Rectal smooth muscle tissue (tissue), 1 donor: ENCODE measurements around the gene CASTOR1.
"Not testable (repeated sequence)": the region's sequence is repeated elsewhere in the genome, so short reads cannot be mapped to it uniquely, and the experiment has no call there.

Source experiments
- H3K27ac ChIP-seq: one replicate; pipeline ENCODE4 v1.7.0; 2013; ENCODE audit warnings: low read depth, low read length, inconsistent platforms
- H3K27me3 ChIP-seq: one replicate; pipeline ENCODE4 v1.7.0; 2013; ENCODE audit warnings: low read length; ENCODE audit not compliant: control insufficient read depth, insufficient read depth
- H3K36me3 ChIP-seq: one replicate; pipeline ENCODE4 v1.7.0; 2013; ENCODE audit warnings: low read length; ENCODE audit not compliant: control insufficient read depth, insufficient read depth
- H3K4me1 ChIP-seq: one replicate; pipeline ENCODE4 v1.7.0; 2013; ENCODE audit warnings: low read length; ENCODE audit not compliant: control insufficient read depth, insufficient read depth
- H3K4me3 ChIP-seq: one replicate; pipeline ENCODE4 v1.7.0; 2013; ENCODE audit warnings: low read length
- H3K9ac ChIP-seq: one replicate; pipeline ENCODE4 v1.7.0; 2013; ENCODE audit warnings: low read length

Gene CASTOR1

GRCh38 chr22:30289141-30289979, at the start of gene CASTOR1:
CASTOR1 (minus strand) TSS chr22:30289505; CDS start chr22:30289497, 8 bp downstream.
- H3K36me3 ChIP-seq = peaks cover 15% of the 10 kb centered on the region
- H3K27ac ChIP-seq = peak within 1 kb of the TSS; percentile 90
- H3K27me3 ChIP-seq = no peaks in the 10 kb centered on the region
- H3K4me3 ChIP-seq = peak within 1 kb of the TSS; percentile 89
- peak within 1 kb of the TSS; percentile 60 for H3K9ac ChIP-seq
- H3K4me1 ChIP-seq = peaks cover 22% of the 10 kb centered on the region

DNA sequence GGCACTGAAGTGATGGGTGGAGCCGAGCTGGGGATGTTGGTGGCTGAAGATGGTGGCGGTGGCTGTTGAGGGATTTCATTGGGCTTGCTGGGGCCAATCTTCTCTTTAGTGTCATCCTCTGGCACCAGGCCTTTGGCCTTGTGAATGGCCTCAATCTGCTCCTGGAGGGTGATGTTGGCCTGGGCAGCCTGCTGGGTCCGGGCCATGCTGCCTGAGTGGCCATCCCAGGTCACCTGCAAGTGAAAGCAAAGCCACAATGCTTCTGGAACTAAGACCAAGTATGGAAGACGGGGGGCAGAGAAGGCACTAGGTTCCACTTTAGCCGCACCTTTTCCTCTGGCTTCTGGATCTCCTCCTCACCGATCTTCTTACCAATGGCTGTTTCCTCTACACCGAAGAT, 49.5 kb upstream of the CASTOR1 start:
- Histone ChIP-seq H3K36me3 (peaks cover 82% of the 10 kb centered on the region), H3K27me3 (no peaks in the 10 kb centered on the region), H3K27ac (no peak overlapping the region), H3K4me3 (no peak overlapping the region), H3K4me1 (no peaks in the 10 kb centered on the region), H3K9ac (no peak overlapping the region)

DNA sequence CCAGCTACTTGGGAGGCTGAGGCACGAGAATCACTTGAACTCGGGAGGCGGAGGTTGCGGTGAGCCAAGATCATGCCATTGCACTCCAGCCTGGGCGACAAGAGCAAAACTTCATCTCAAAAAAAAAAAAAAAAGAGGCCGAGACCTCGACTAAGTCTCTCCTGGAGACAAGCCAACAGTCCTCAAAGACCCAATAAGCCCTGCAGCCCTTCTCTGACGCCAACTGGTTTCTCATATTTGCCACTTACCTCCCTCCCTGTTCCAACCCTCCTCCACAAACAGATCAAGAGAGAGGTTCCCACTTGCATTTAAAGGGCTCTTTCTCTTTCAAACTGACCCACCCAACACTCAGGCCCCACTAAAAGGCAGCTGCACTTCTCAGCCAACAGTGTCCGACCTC, 49.0 kb upstream of the CASTOR1 start:
- not testable (repeated sequence) for H3K4me1 ChIP-seq, H3K4me3 ChIP-seq, H3K27ac ChIP-seq, H3K27me3 ChIP-seq, H3K9ac ChIP-seq
- H3K36me3 ChIP-seq = peaks cover 81% of the 10 kb centered on the region

GRCh38 chr22:30337461-30337778, 48.1 kb upstream of the CASTOR1 start:
- Histone ChIP-seq H3K36me3 (peaks cover 74% of the 10 kb centered on the region), H3K9ac (no peak overlapping the region), H3K4me3 (no peak overlapping the region), H3K4me1 (no peaks in the 10 kb centered on the region), H3K27ac (no peak overlapping the region), H3K27me3 (no peaks in the 10 kb centered on the region)

- no peak overlapping the region for H3K4me3 ChIP-seq
- H3K4me1 ChIP-seq = no peaks in the 10 kb centered on the region
- no peaks in the 10 kb centered on the region for H3K27me3 ChIP-seq
- no peak overlapping the region for H3K27ac ChIP-seq
- peaks cover 71% of the 10 kb centered on the region for H3K36me3 ChIP-seq
- H3K9ac ChIP-seq = no peak overlapping the region
Observed at GRCh38 chr22:30336752-30337460, 47.6 kb upstream of the CASTOR1 start.

GRCh38 chr22:30335236-30335635, 45.9 kb upstream of the CASTOR1 start:
- Histone ChIP-seq H3K27ac (no peak overlapping the region), H3K36me3 (peaks cover 62% of the 10 kb centered on the region), H3K4me1 (no peaks in the 10 kb centered on the region), H3K9ac (no peak overlapping the region), H3K4me3 (no peak overlapping the region), H3K27me3 (no peaks in the 10 kb centered on the region)

DNA sequence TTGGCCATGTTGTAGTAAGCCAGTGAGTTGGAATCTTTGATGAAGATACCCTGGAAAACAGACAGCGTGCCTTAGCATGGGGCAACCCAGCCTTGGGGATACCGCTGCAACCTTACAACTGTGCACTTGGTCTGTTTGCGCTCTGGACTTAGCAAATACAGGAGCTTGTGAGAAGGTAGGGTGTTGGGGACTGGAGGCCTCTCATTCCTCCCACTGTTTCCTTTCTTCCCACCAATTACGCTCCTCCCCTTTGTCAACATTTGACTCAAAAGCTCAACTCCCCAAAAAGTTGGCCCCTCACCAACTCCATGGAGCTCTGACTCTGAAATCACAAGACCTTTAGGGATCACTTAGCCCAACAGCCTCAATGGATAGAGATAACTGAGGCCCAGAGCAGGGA, 45.3 kb upstream of the CASTOR1 start:
- no peaks in the 10 kb centered on the region for H3K4me1 ChIP-seq
- no peaks in the 10 kb centered on the region for H3K27me3 ChIP-seq
- H3K9ac ChIP-seq = no peak overlapping the region
- no peak overlapping the region for H3K27ac ChIP-seq
- peaks cover 56% of the 10 kb centered on the region for H3K36me3 ChIP-seq
- H3K4me3 ChIP-seq = no peak overlapping the region

DNA sequence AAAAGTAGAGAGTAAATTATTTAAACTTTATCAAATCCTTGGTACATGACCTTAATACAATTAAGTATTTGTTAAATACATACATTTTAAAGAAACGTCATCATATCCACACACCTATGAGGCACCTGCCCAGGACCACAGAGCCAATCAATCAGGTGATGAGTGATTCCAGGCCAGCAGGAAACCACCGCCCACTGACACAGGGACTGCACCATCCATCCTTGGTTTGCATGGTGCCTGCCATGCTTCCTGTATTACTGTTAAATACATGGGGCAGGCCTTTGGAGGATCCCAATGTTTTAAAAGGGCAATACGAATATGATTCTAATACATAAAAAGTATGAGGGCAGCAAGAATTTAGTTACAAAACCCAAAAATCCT, 44.4 kb upstream of the CASTOR1 start:
- Histone ChIP-seq H3K36me3 (peaks cover 46% of the 10 kb centered on the region), H3K27ac (no peak overlapping the region), H3K9ac (no peak overlapping the region), H3K4me1 (no peaks in the 10 kb centered on the region), H3K4me3 (no peak overlapping the region), H3K27me3 (no peaks in the 10 kb centered on the region)

DNA sequence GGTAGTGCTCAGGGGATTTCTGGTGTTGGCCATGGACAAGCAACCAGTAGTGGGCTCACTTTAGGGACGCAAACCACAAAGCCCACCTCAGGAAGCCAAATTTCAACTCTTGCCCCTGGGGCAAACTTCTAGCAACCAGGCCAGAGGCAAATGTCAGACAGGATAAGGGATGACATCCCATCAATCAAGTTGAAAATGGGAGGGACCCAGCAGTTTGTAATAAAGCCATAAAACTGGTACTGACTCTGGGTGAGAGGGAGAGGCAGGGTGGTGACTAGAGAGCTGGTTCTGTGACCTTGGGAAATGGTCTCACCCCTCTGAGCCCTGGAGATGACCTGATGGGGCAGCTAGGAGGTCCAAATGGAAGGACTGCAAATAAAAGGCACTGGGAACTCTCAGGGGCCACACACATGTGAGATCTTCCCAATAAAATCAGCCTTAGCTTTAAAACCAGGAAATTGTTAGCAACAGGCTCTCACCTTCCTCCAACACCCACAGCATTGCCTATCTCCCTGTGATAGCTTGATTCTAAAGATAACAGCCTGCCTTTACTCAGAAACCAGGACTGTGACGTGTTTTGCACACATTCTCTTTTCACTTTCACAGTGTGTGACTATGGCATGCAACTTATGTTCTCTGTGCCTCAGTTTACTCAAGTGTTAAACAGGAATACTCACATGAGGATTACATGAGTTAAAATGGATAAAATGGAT, 43.8 kb upstream of the CASTOR1 start:
- Histone ChIP-seq H3K27ac (no peak overlapping the region), H3K9ac (no peak overlapping the region)

DNA sequence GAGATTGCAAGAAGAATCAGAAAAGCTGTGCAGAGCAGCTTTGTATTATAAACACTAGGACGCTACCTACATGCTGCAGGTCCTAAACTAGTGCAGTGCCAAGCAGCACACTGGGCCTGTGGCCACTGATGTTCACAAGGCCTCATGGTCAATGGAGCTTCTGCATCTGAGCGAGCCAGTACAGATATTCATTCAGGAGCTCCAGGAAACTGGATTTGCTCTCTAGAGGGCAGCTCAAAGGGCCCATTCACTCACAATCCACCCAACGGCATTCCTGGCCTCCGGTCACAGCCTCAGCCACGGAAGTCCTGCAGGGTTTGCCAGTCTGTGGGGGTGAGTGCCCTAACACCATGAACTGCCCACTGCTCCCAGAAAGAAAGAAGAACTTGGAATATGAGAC, 43.2 kb upstream of the CASTOR1 start:
- Histone ChIP-seq H3K36me3 (peaks cover 38% of the 10 kb centered on the region), H3K27ac (no peak overlapping the region), H3K9ac (no peak overlapping the region), H3K27me3 (no peaks in the 10 kb centered on the region), H3K4me3 (no peak overlapping the region), H3K4me1 (no peaks in the 10 kb centered on the region)

More for the DNA sequence above, 43.8 kb upstream of the CASTOR1 start:
- Histone ChIP-seq H3K36me3 (peaks cover 42% of the 10 kb centered on the region), H3K27me3 (no peaks in the 10 kb centered on the region), H3K4me1 (no peaks in the 10 kb centered on the region), H3K4me3 (no peak overlapping the region)

DNA sequence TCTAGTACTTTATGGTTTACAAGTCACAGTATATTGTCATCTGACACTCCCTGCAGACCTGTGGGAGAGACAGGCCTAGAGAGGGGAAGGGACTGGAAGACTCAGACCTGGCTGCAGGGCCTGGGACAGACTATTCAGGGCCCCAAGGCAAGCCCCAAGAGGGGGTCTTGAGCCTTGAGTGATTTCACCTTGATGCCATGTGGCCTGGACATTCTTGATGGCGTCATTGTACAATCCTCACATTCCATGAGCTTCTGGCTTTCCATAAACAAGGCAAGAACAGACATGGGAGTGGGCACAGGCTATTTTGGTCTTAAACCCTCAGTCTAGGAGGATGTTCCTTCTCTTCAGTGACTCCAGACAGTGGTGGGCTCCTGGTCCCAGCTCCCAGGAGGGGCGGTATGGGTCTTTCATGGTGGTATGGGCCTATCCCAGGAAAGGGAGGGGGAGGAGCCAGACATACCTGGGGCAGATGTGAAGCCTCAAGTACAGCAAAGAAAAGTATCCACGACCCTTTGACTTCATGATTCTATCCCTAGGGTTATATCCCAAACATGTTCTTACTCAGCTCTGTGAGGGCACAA, 39.3 kb upstream of the CASTOR1 start:
- Histone ChIP-seq H3K4me3 (no peak overlapping the region), H3K9ac (no peak overlapping the region), H3K27me3 (no peaks in the 10 kb centered on the region), H3K36me3 (peaks cover 6% of the 10 kb centered on the region), H3K4me1 (peaks cover 19% of the 10 kb centered on the region), H3K27ac (no peak overlapping the region)

DNA sequence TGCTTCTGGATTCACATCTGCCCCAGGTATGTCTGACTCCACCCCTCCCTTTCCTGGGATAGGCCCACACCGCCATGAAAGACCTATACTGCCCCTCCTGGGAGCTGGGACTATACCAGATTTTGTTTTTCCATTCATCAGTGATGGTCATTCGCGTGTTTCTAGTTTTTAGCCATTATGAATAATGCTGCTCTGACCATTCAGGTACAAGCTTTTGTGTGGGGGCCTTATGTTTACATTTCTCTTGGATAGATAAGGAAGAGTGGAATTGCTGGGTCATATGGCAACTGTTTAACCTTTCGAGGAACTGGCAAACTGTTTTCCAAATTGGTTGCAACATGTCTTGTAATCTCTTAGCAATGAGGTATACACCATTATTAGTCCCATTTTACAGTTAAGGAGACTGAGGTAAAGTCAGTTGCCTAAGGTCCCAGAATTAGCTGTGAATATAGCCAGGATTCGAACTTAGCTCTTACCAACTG, 38.6 kb upstream of the CASTOR1 start:
- Histone ChIP-seq H3K4me3 (peak overlapping the region; percentile 68), H3K36me3 (peaks cover 6% of the 10 kb centered on the region), H3K9ac (no peak overlapping the region), H3K27me3 (no peaks in the 10 kb centered on the region), H3K4me1 (peaks cover 19% of the 10 kb centered on the region), H3K27ac (no peak overlapping the region)
